NCI-H2107 treated with DMSO at 0.1 percent for 48 hours (cell line): Measurements from ENCODE around the gene BEST2.
"Not testable (repeated sequence)": the region's sequence is repeated elsewhere in the genome, so short reads cannot be mapped to it uniquely, and the experiment has no call there.

Source experiments
- DNase-seq: peaks from one replicate; lab custom pipeline; 2025; ENCODE audit not compliant: unreplicated experiment; lab: John Stamatoyannopoulos, UW

Gene BEST2

GRCh38 chr19:12797141-12797587 lies 45.6 kb downstream of the BEST2 start:
- DNase-seq = no peak

GRCh38 chr19:12797607-12798006 lies 46.0 kb downstream of the BEST2 start:
- DNase-seq = not testable (repeated sequence)

GRCh38 chr19:12799742-12800465 lies 48.3 kb downstream of the BEST2 start:
- no peak for DNase-seq

DNA sequence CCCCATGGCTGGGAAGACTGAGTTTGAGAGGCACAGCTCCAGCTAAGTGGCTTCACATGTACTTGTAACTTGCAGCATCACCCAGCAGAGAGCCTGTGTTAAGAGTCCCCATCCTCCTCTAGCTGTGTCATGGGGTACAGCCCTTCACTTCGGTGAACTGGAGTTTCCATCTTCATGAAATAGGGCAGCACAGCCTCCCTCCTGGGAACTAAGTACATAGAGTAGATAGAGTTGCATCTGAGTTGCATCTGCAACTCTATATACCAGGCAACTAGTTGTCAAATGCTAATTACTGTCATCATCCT lies 48.8 kb downstream of the BEST2 start:
- DNase-seq = no peak

DNA sequence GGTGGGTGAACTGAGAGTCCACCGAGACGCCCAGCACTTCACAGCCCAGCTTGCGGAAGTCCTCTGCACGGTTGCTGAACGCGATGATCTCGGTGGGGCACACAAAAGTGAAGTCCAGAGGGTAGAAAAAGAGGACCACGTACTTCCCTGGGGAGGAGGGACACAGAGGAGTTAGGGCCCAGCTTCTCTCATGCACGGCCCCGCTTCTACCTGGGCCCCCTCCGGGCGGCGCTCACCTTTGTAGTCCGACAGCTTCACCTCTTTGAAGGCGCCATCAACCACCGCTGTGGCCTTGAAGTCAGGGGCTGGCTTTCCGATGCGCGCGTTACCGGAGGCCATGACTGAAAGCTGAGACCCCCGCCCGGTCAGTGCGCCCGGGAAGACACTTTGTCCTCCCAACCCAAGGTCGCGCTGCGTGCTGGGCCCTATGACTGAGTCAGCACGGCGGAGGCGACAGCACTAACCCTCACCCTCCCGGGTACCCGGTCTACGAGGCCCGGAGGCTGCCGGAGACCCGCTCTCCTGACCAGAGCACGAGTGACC lies 49.4 kb downstream of the BEST2 start:
- peak; percentile 17 for DNase-seq

DNA sequence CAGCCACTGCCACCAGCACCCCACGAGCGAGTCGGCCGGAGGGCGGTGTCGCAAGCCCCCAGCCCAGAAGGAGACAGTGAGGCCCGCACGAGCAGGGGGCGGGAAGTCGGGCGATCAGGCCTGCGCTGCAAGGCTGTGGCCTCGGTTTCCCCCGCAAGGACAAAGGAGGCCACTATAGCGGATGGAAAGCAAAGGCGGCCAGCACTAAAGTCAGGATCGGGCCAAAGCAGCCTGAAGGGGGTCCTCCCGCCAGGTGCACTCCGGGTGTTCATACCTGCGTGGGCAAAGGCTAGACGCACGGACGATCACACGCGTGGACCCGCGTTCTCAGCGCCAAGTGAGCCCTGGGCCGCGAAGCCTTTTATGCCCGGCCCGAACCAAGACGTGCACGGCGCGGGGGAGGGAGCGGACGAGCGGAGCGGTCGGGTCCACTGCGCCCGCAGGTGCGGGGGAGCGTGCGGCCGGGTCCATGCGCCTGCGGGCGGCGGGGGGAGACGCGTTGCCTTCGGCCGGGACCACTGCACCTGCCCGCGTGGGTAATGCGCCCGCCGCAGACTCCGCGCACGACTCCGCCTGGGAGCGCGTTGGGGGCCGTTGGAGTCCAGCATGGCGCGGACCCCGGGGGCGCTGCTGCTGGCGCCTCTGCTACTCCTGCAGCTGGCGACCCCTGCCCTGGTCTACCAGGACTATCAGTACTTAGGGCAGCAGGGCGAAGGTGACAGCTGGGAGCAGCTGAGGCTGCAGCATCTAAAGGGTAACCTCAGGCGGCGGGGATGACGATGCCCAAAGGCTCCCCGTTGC lies 50.1 kb downstream of the BEST2 start, which contains the start of the genes PRDX2 and THSD8:
TSS of gene PRDX2 (minus strand) at position 335 of the 801 bp plus-strand sequence. CDS start 539 bp downstream, outside the sequence.
TSS of gene THSD8 (plus strand) at position 604 of the 801 bp plus-strand sequence. CDS start at position 607, 3 bp downstream.
- DNase-seq = peak; percentile 56

GRCh38 chr19:12802267-12803106 lies 50.9 kb downstream of the BEST2 start:
- DNase-seq = peak; percentile 42

- no peak for DNase-seq
These were observed 52.5 kb downstream of the BEST2 start for GRCh38 chr19:12804051-12804450.

- peak; percentile 67 for DNase-seq
These were observed 54.9 kb downstream of the BEST2 start, which contains the start of gene RNASEH2A for GRCh38 chr19:12806242-12807081. TSS of gene RNASEH2A (plus strand) at chr19:12806584. CDS start at chr19:12806674, 90 bp downstream.
